ENCODE measurements around the gene PHOSPHO1. TPM values are rescaled to one million over a fixed set of nuclear protein-coding genes. Genes with fewer than 3 reads are reported as not detected.

PHOSPHO1 gene
- total and polyA plus RNA-seq, 2 of the 13 experiments (the other 11 are each of a cell fraction or from before 2014, with no cell fraction given) = not detected

- TF ChIP-seq ZNF691 (CRISPR knock-in tag; IDR thresholded peaks at IDR 0.05; ENCODE audit: borderline replicate concordance, low read depth) = no peak
- TF ChIP-seq SRF (IDR thresholded peaks at IDR 0.05; ENCODE audit: low read depth, low read length) = peak; percentile 47; the same call in 1 of the 2 replicates
- TF ChIP-seq ZNF570 (CRISPR knock-in tag; IDR thresholded peaks at IDR 0.05; ENCODE audit: borderline replicate concordance) = no peak
- no peak for TF ChIP-seq ZNF761 (CRISPR knock-in tag; conservative IDR thresholded peaks at IDR 0.05)
- TF ChIP-seq U2AF2 (IDR thresholded peaks at IDR 0.05; ENCODE audit: low read depth, low read length) = no peak
- 0 out of 2 replicates have a peak, but pooled peaks have one; percentile 56 for TF ChIP-seq ZNF557 (CRISPR knock-in tag; IDR thresholded peaks at IDR 0.05)
- TF ChIP-seq ZNF367 (CRISPR knock-in tag; IDR thresholded peaks at IDR 0.05; ENCODE audit: borderline replicate concordance) = no peak
- TF ChIP-seq MZF1 (CRISPR knock-in tag; IDR thresholded peaks at IDR 0.05; ENCODE audit: borderline replicate concordance) = no peak
- no peak for TF ChIP-seq ZBTB44 (CRISPR knock-in tag; IDR thresholded peaks at IDR 0.05)
- no peak for TF ChIP-seq ARID4A (CRISPR knock-in tag; IDR thresholded peaks at IDR 0.05; ENCODE audit: borderline replicate concordance)
- TF ChIP-seq ZXDC (CRISPR knock-in tag; IDR thresholded peaks at IDR 0.05) = no peak
- peak; percentile 34; the same call in 1 of the 2 replicates for TF ChIP-seq NFYC (CRISPR knock-in tag; IDR thresholded peaks at IDR 0.05)
- TF ChIP-seq HOXA3 (CRISPR knock-in tag; IDR thresholded peaks at IDR 0.05) = 0 out of 2 replicates have a peak, but pooled peaks have one; percentile 16
- TF ChIP-seq IKZF4 (CRISPR knock-in tag; IDR thresholded peaks at IDR 0.05; ENCODE audit: borderline replicate concordance, low read depth, not compliant biosample characterization) = no peak
- no peak for TF ChIP-seq ZBTB26 (CRISPR knock-in tag; IDR thresholded peaks at IDR 0.05; ENCODE audit: borderline replicate concordance)
- no peak for TF ChIP-seq JARID2 (CRISPR knock-in tag; IDR thresholded peaks at IDR 0.05; ENCODE audit: insufficient replicate concordance)
These were observed 50.3 kb downstream of the PHOSPHO1 start (continued) for GRCh38 chr17:49180303-49180702.
